ENCODE measurements around the gene WDR5B.
"Not testable (repeated sequence)": the region's sequence is repeated elsewhere in the genome, so short reads cannot be mapped to it uniquely, and the experiment has no call there.

The WDR5B gene

DNA sequence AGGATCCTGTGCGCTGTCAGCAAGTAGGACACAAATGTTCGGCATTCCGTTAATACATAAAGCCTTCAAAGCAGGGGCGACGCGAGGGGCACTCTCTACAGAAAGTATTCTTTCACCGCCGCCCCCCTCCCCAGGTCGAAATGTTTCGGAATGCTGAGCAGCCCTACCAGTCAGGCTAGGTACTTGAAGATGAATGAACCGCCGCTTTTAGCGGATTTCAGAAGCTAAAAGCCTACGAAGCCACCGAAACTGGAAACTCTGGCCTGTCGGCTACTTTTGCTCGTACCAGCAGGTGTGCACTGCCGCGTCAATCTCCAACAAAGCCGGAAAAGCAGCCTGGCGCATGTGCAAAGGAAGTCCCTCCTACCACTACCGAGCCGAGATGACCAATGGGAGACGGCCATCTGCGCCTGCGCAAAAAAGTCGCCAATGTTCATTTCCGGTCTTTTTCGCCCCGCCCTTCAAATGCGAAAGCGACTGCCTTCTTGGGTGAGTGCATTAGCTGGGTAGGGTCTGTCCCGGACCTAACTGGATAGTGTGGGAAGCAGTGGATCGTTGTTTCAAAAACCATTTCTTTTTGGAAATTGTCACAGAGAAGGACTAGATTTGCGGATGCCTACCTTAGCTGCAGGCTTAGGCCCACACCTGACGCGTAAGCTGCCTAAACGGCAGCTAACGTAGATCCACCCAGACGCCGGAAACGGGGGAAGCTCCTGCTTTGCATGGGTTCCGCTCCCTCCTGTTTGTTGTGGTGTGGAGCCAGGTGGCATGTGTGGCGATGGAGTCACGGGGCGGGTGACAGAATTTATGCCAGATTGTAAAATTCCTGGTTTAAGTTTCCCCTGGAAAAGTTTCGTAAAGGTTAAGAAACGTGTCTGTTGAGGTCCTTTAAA, at the start of gene WDR5B:
WDR5B (minus strand) TSS at position 301 of the 893 bp plus-strand sequence. CDS start 534 bp downstream, outside the sequence.
- DNase-seq = peak; percentile 73

GRCh38 chr3:122464659-122465058, 48.8 kb upstream of the WDR5B start:
- no peak for DNase-seq

DNA sequence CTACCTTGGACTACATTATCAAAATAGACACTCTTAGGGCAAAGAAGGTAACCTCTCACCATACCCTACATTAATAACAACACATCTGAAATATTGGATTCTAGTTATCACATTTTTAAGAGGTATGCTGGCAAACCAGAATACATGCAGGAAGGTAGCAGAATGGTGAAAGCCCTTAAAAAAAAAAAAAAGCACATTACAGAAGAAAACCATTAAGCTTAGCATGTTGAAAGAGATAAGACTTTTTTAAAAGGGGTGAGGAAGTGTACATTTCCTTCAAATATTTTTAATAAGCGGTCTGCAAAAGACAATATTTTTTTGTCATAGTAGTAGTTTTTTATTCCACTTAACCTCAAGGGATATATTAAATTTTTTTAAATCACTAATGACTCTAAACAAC, 46.5 kb upstream of the WDR5B start:
- DNase-seq = no peak

DNA sequence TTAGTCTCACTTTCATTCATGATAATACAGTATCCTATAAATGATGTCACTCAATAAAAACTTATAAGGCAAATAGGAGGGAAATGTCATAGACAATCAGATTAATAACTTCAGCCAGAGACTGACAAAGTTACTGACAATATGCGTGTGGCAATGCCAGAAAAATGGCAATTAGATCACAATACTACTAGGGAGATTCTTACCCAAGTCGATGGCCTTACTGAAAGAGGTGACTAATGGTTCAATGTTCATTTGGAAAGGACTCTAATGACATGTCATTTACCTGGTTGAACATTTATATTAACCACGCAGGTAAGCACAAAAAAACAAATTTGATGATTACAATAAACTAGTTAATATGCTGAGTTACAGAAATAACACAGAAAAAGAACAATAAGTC, 45.9 kb upstream of the WDR5B start:
- DNase-seq = no peak

DNA sequence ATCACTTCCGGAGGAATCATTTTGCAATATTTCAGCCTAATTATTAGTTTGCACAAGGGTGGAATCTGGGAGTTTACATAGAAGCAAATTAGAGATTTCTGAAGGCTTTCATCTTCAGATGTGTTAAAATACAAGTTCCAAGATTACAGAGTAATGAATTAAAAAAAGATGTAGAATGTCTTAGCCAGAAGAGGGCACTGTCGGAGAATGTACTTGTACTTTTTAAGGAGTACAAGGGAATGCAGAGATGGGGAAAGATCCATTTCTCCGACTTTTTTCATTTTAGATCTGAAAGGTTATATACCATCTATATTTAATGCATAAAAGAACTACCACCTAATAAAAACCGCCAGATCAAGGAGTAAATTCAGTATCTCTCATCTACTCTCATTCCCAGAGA, 43.1 kb upstream of the WDR5B start:
- no peak for DNase-seq

GRCh38 chr3:122457706-122458105, 41.8 kb upstream of the WDR5B start:
- no peak for DNase-seq

GRCh38 chr3:122456074-122456473, 40.2 kb upstream of the WDR5B start:
- no peak for DNase-seq

- DNase-seq = no peak
These were observed 35.5 kb upstream of the WDR5B start for GRCh38 chr3:122451371-122451770.

DNA sequence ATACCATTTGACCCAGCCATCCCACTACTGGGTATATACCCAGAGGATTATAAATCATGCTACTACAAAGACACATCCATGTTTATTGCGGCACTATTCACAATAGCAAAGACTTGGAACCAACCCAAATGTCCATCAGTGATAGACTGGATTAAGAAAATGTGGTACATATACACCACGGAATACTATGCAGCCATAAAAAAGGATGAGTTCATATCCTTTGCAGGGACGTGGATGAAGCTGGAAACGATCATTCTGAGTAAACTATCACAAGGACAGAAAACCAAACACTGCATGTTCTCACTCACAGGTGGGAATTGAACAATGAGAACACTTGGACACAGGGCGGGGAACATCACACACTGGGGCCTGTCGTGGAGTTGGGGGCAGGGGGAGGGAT, 32.4 kb upstream of the WDR5B start:
- DNase-seq = not testable (repeated sequence)

DNA sequence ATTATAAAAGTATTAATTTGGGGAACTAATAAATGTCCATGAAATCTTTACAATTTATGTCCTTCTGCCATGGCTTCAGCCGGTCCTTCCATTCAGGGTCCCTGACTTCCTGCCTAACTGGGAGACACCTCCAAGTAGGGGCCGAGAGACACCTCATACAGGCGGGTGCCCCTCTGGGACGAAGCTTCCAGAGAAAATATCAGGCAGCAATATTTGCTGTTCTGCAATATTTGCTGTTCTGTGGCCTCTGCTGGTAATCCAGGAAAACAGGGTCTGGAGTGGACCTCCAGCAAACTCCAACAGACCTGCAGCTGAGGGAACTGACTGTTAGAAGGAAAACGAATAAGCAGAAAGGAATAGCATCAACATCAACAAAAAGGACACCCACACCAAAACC, 28.6 kb upstream of the WDR5B start:
- not testable (repeated sequence) for DNase-seq

DNA sequence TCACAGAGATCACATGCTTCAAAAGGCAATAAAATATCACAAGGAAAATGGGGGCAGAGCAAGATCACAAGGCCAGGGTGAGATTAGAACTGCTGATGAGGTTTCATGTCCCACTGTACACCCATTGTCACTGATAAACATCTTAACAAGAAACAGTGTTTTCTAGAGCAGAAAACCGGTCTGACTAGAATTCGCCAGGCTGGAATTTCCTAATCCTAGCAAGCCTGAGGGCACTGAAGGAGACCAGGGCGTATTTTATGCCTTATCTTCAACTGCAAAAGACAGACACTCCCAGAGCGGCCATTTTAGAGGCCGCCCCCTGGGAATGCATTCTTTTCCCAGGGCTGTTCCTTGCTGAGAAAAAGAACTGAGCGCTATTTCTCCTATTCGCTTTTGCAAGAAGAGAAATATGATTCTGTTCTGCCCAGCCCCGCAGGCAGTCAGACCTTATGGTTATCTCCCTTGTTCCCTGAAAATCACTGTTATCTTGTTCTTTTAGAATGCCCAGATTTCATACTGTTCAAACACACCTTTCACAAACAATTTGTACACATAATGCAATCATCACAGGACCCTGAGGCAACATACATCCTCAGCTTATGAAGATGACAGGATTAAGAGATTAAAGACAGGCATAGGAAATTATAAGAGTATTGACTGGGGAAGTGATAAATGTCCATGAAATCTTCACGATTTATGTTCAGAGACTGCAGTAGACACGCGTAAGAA, 28.1 kb upstream of the WDR5B start:
- not testable (repeated sequence) for DNase-seq

GRCh38 chr3:122443090-122443489, 27.2 kb upstream of the WDR5B start:
- no peak for DNase-seq

DNA sequence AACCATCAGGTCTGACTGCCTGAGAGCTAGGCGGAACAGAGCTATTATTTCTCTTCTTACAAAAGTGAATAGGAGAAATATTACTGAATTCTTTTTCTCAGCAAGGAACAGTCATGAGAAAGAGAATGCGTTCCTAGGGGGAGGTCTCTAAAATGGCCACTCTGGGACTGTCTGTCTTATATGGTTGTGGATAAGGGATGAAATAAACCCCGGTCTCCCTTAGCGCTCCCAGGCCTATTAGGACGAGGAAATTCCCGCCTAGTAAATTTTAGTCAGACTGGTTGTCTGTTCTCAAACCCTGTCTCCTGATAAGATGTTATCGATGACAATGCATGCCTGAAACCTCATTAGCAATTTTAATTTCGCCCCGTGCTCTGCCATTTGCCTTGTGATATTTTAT, 20.1 kb upstream of the WDR5B start:
- DNase-seq = no peak

GRCh38 chr3:122430371-122430770, 14.5 kb upstream of the WDR5B start:
- no peak for DNase-seq

DNA sequence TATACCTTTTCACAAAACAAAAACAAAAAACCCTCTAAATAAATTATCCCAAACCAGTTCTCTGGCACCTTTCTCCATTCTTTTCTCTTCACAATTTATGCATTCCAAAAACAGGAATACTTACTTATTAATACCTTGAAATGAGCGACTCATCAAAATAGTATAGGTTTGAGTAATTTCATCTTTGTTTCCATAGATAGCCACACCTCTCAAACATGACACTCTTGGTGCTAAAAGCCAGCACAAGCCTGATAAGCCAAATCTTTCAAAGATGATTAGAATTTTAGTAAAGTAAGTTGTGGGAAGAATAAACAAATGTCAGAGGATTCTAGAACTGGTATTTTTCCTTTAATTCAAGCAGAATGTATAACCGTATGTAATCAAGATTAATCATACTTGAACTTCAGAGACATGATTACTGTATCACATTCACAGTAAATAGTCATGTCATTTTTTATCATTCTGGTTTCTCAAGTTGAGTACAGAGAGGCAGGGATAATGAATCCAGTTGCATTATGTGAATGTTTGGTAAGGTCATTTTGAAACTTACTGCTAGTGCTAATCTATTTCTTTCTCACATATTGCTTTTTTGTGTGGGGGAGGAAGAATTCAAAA, 12.1 kb upstream of the WDR5B start:
- DNase-seq = no peak

DNA sequence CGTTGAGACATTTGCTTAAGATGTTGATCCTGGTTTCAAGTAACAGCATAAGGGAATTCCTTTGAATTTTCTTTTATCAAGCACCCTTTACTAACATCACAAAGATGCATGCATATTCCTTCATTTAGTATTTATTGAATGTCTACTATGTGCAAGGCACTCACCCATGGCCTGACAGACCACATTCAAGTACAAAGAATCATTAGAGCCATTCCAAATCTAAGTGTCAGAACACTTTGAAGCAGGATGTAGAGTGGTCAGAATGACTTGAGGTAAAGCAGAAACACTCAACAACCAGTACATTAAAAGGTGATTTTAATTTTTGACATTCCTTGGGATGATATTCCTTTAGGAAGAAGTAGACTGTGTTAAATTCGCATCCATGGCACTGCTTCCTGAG, 6.0 kb upstream of the WDR5B start:
- DNase-seq = no peak

DNA sequence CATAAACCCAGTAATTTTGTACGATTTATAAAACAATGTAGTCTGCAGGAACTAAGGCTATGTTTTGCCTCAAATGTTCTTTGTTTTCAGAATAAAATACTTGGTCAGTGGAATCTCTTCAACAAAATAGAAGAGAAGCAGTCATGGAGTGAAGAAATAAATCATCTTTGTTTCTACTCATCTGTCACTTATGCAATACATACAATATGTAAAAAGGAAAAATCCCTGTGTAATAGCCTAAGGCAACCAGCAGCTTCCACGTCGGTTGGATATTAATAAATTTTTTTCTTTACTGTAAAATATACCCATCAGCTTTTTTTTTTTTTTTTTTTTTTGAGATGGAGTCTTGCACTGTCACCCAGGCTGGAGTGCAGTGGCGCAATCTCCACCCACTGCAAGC, 5.2 kb upstream of the WDR5B start:
- no peak for DNase-seq

DNA sequence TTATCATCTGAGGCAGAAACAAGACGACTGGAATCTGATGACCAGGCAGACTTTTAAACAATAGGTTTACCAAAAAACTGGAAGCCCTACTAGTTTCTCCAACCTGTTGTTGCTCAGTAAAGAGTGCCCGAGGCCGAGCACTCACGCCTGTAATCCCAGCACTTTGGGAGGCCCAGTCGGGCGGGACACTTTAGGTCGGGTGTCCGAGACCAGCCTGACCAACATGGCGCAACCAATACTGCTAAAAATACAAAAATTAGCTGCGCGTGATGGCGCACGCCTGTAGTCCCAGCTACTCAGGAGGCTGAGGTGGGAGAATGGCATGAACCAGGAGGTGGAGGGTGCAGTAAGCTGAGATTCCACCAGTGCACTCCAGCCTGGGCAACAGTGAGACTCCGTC, 1.1 kb upstream of the WDR5B start:
- no peak for DNase-seq

DNA sequence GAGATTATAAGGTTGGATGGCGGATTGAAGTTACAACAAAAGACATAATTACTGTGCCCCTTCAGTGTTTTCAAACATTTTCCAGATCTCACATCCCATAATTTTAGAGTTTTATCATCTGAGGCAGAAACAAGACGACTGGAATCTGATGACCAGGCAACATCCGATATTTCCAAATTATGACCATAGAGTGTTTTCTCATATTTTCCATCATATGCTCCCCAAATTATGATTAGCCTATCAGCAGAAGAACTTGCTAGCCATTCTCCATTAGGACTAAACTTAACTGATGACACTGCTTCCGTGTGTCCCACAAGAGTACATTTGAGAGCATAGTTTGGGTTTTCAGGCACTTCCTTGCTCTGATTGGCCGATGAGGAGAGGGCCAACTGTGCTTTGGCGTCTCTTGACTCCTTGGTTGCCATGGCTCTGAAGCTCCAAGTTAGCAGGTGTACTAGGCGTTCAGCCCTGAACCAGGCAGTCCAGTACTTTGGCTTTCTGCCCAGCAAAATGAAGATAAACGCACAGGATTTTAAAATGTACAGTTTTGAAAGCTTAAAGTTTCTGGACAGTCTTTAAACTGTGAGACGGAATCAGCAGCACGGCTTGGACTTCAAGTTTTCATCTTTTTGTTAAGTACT, 638 bp downstream of the WDR5B start:
- DNase-seq = no peak

- no peak for DNase-seq
These were observed 1.5 kb downstream of the WDR5B start for GRCh38 chr3:122414391-122414790.

DNA sequence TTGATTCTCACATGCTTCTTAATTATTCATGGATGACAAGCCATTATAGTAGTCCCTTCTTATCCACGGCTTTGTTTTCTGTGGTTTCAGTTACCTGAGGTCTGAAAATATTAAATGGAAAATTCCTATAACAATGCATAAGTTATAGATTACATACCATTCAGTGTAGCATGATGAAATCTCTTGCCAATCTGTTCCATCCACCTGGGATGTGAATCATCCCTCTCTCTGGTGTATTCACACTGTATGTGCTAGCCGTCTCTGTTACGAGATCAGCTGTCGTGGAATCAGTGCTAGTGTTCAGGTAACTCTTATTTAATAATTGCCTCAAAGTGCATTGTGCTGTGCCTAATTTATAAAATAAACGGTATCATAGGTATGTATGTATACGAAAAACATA, 5.2 kb downstream of the WDR5B start:
- no peak for DNase-seq

DNA sequence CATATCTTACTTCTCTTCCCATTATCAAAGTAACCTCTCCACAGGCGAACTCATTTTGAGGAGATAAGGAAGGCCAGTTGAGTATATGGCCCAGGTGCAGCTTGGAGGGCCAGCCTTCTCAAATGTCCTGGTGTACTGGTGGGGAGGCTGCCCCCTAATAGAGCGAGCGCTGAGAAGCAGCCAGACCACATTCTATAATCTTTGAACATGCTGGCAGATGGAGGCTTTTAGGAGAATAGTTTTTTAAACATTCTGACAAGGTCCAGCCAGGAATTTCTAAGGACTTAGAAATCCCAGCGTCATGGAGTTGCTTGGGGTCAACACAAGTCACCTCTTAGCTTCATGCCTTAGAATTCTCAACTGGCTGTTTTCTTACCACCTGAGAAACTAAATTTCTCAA, 5.8 kb downstream of the WDR5B start:
- no peak for DNase-seq

DNA sequence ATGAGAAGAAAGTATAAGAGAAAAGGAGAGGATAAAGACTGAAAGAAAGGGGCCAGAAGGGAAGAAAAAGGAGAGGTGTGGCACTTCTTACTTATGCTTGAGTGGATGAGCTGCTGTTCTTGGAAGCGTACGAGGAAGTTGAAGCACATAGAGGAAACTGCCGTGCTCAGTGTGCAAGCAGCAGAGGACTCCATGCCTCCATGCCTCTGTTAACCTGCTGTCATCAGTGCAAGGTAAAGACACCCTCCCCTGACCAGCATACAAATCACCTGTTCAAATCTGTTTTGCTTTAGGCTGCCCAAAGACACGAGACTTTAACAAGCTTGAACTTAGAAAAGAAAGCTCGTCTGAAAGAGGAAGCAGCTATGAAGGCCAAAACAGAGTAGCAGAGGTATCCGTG, 6.4 kb downstream of the WDR5B start:
- no peak for DNase-seq
